Measurements from ENCODE around the gene ARFGEF2. TPM values are rescaled to one million over a fixed set of nuclear protein-coding genes. Genes with fewer than 3 reads are reported as not detected.
"Not testable (repeated sequence)": the region's sequence is repeated elsewhere in the genome, so short reads cannot be mapped to it uniquely, and the experiment has no call there.

The ARFGEF2 gene
- total RNA-seq, 4 donors from 2014 or later: 25.6 to 41.0 (median 33.5) TPM

DNA sequence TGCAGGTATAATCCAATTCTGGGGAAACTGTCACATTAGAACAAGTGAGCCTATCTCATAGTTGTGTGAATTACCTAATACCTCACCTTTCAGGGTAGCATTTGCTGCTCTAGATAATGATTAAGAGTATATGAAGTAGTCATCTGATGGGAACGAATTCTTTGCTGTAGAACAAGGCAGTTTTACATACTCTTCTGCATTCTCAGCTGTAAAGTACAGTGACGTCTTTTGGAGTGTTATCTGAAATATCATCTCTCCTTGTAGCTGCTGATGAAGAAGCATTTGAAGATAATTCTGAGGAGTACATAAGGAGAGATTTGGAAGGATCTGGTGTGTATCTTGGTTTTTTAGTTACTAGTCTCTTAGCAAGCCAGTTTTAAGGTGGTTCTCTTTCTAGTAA, 153.0 kb downstream of the ARFGEF2 start:
- DNase-seq (no peak), ATAC-seq (no peak)
- no peak overlapping the region for H3K4me3 ChIP-seq
- no peaks in the 10 kb centered on the region for H3K9me3 ChIP-seq
- intact Hi-C loops (cut with DNase I; ENCODE audit: low total_unique reads) (no loop called here), in situ Hi-C loops (cut with MboI; ENCODE audit: low sequenced_read_pairs in 4 of 4) (no loop called here)
- H3K4me1 ChIP-seq: no peaks in the 10 kb centered on the region
- no peak overlapping the region for H3K27ac ChIP-seq
- no peaks in the 10 kb centered on the region for H3K27me3 ChIP-seq
- TF ChIP-seq POLR2A (IDR thresholded peaks at IDR 0.05): no peak
- TF ChIP-seq, protein P1, sequence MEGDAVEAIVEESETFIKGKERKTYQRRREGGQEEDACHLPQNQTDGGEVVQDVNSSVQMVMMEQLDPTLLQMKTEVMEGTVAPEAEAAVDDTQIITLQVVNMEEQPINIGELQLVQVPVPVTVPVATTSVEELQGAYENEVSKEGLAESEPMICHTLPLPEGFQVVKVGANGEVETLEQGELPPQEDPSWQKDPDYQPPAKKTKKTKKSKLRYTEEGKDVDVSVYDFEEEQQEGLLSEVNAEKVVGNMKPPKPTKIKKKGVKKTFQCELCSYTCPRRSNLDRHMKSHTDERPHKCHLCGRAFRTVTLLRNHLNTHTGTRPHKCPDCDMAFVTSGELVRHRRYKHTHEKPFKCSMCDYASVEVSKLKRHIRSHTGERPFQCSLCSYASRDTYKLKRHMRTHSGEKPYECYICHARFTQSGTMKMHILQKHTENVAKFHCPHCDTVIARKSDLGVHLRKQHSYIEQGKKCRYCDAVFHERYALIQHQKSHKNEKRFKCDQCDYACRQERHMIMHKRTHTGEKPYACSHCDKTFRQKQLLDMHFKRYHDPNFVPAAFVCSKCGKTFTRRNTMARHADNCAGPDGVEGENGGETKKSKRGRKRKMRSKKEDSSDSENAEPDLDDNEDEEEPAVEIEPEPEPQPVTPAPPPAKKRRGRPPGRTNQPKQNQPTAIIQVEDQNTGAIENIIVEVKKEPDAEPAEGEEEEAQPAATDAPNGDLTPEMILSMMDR (IDR thresholded peaks at IDR 0.05 in 4 of 5, conservative IDR thresholded peaks at IDR 0.05 in 1 of 5): no peak
- H3K36me3 ChIP-seq: peaks cover 2 to 94% of the 10 kb centered on the region in 2 donors

DNA sequence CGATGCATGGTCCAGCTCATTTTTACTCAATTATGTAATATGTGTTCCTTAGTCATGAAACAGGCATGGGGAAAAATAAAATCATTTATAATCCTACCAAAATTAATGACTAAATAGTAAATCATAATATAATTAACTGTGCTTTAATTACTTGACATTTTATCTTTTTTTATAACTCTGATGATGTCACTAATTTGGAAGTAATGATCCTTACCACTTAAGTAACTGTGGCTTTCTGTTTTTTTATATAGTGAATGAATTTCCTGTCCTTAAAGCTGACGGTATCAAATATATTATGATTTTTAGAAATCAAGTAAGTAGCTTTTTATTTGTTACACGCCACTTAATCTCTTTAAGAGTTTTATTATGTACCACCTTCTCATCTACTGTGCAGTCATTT, 156.8 kb downstream of the ARFGEF2 start:
- no peak for ATAC-seq
- DNase-seq: no peak
- intact Hi-C loops (cut with DNase I; ENCODE audit: low total_unique reads) (no loop called here), in situ Hi-C loops (cut with MboI; ENCODE audit: low sequenced_read_pairs in 4 of 4) (no loop called here)
- H3K27ac ChIP-seq: no peak overlapping the region
- TF ChIP-seq, protein P1 (IDR thresholded peaks at IDR 0.05 in 4 of 5, conservative IDR thresholded peaks at IDR 0.05 in 1 of 5): no peak
- TF ChIP-seq POLR2A (IDR thresholded peaks at IDR 0.05): no peak
- no peaks in the 10 kb centered on the region for H3K4me1 ChIP-seq
- no peaks in the 10 kb centered on the region for H3K9me3 ChIP-seq
- no peaks in the 10 kb centered on the region for H3K27me3 ChIP-seq
- H3K36me3 ChIP-seq: peaks cover 2 to 97% of the 10 kb centered on the region in 2 donors
- no peak overlapping the region for H3K4me3 ChIP-seq

DNA sequence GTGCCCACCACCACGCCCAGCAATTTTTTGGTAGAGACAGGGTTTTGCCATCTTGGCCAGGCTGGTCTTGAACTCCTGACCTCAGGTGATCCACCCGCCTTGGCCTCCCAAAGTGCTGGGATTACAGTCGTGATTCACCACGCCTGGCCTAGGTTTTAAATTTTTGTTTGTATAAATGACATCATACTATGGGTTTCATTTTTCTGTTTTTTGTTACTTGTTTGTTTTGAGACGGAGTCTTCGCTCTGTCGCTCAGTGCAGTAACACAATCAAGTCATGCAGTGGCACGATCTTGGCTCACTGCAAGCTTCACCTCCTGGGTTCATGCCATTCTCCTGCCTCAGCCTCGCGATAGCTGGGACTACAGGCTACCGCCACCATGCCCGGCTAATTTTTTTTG, 160.8 kb downstream of the ARFGEF2 start:
- H3K27ac ChIP-seq; H3K9me3 ChIP-seq; H3K4me1 ChIP-seq; ATAC-seq; H3K4me3 ChIP-seq; intact Hi-C loops (cut with DNase I; ENCODE audit: low total_unique reads); DNase-seq; H3K27me3 ChIP-seq; in situ Hi-C loops (cut with MboI; ENCODE audit: low sequenced_read_pairs in 4 of 4): not testable (repeated sequence)
- peaks cover 2 to 97% of the 10 kb centered on the region in 2 donors for H3K36me3 ChIP-seq

Other genes with a start within 250 kb of the ARFGEF2 start
- gene PREX1, start 93.7 kb upstream of the ARFGEF2 start, total RNA-seq: 10 to 100 TPM in 1 of 4 donors, 1 to 10 TPM in 3; 7.5 to 10.9 (median 9.1) TPM
- gene CSE1L, start 124.6 kb downstream of the ARFGEF2 start, total RNA-seq: 10 to 100 TPM; 44.0 to 59.6 (median 58.3) TPM

Measured in gastrocnemius medialis (tissue), 4 donors.